CD1c-positive myeloid dendritic cell (primary cell): ENCODE data around the gene SSRP1.
"Not testable (repeated sequence)": the region's sequence is repeated elsewhere in the genome, so short reads cannot be mapped to it uniquely, and the experiment has no call there.

Experiments
- DNase-seq: peaks from one replicate; pipeline ENCODE4 v3.0.0-alpha.2; 2016; ENCODE audit errors: extremely low spot score

The SSRP1 gene

DNA sequence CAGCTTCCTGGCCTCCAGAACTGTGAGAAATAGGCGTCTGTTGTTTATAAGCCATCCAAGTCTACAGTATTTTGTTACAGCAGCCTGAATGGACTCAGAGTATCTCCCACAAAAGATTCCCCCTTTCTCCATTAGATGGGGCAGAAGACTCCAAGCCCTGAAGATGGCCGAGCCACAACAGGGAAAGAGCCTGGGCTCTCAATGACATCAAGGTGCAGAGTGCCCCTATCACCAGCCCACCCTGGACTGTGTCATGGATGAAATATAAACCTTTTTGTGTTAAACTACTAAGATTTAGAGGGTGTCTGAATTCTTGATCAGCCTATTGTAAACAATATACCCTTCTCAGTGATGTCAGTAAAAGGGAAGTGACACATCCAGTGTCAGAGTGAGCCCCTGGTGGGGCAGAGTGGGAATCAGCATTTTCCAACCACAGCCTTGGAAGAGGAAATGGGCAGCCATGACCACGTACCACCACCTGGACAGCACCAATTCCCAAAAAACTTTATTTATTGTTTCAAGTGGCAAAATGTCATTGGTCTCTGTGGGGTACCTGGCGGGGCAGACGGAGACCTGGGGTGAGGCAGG is 36.4 kb downstream of the SSRP1 start:
- no peak for DNase-seq

DNA sequence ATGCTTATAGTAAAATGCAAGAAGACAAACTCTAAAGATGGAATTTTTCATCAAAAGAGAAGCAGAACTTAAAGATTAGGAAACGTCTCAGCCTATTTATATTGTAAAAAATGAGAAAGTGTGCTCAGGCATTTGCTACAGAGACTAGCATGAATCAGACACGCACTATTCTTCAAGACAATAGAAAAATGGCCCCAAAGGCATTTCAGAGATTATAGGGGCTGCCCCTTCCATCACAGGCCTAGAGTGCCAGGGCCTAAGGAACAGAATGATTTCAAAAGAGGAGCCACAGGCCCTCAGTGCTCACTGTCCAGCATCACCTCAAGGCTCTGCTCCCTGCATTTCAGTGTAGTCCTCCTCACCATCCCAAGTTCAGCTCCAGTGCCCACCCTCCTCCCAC is 38.5 kb downstream of the SSRP1 start:
- DNase-seq, result no peak

DNA sequence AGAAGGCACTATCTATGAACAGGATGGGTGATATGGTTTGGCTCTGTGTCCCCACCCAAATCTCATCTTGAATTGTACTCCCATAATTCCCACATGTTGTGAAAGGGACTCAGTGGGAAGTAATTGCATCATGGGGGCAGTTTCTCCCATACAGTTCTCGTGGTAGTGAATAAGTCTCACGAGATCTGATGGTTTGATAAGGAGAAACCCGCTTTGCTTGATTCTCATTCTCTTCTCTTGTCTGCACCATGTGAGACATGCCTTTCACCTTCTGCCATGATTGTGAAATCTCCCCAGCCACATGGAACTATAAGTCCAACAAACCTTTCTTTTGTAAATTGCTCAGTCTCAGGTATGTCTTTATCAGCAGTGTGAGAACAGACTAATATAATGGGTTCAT is 39.5 kb downstream of the SSRP1 start:
- not testable (repeated sequence) for DNase-seq

DNA sequence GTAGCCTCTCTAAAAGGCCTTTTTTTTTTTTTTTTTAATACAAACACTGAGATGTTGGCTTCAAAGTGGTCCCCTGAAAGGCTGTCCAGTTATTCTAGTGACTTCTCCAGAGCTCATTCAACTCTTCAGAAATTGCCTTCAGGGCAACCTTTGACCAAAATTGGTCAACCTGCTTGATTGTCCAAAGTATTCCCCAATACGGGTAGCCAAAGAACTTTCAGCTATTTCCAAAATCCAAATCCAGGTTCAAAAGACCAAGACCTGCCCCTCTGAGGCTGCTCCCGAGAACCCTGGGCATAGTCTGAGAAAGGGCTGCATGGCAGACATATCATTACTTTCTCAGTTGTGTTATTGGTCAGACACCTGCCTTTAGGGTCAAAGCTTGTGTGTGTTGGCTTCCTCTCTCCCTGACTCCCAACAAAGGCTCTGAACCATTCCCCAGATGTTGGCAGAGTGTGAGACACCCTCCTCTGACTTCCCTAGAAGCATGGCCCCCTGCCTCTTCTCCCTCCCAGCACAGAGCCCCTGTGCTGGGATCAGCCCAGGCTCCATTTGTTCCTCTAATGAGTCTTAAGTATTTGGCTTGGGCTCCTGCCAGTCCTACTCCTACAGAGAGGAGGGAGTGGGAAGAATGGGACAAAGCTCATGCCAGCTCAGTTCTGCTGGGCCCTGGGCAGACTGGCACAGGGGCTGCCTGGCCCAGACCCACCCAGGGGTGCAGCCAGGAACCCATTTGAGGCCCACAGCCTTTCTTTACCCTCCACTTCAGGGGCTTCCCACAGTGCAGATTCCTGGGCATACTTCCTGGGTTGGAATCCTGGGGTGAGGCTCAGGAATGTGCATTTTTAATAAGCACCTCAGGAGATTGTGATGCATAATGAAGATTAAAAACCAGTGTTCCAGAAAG is 41.2 kb downstream of the SSRP1 start:
- no peak for DNase-seq

DNA sequence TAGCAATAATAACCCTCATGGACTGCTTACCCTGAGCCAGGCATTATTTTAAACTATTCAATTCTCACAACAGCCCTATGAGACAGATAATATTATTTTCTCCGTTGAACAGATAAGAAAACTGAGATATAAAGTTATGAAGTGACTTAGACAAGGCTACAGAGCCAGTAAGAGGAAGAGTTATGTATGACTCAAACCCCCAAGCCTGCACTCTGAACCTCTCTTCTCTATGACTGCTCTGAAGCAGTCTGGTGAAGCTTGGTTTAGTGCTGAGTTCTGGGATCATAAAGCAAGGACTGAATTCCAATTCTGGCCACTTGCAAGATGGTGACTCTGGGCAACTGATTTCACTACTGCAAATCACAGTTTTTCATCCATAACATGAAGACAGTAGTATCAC is 45.4 kb downstream of the SSRP1 start:
- no peak for DNase-seq

DNA sequence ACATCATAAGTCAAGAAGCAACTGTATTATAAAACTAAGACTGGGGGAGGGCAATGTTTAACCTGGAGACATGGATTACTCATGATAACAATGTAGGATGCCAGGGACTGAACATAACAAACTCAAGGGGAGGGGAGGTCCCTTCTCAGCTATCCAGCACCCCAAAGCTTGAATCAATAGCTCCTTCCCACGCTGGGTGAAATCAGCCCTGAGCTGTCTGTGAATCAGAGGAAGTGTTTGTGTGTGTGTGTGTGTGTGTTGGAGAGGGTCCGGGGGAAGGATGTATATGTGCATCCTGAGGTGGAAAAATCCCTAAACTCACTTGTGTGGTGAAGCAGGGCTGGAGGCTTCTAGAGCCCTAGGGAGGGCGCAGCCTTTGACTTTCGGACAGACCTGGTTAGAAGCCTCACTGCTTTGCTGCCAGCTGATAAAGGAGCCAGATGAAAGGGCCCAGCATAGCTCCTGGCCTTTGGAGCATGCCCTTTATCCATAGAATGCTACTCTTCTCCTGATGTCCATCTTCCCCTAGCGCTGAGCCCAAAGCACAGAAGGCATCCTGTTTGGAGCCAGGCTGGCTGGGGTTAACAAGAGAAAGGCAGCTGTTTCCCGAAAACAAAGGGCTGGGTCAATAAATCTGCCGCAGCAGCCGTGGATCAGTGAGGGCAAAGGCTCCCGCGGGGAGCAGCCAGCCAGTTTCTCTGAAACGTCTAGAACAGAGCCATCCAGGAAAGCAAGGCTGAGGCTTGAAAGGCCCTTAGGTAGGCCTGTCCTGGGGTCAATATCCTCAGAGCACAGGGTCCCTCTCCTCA is 46.7 kb downstream of the SSRP1 start:
- no peak for DNase-seq

DNA sequence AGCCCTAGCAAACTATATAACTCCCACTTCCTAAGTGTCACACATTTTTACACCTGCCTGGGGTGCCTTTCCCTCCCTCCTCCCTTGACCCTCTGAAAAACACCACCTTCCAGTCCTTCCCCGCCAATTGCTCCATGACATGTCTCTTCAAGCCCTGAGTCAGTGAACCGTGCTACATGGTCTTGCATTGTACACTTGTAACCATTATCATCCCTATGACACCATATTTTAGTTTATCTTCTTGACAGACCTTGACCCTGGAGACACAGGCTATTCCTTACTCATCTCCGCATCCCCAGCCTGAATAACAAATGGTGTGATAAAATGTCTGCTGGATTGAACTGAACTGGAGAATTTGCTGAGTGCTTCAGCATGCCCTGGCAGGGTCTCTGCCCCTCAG is 47.8 kb downstream of the SSRP1 start:
- no peak for DNase-seq

DNA sequence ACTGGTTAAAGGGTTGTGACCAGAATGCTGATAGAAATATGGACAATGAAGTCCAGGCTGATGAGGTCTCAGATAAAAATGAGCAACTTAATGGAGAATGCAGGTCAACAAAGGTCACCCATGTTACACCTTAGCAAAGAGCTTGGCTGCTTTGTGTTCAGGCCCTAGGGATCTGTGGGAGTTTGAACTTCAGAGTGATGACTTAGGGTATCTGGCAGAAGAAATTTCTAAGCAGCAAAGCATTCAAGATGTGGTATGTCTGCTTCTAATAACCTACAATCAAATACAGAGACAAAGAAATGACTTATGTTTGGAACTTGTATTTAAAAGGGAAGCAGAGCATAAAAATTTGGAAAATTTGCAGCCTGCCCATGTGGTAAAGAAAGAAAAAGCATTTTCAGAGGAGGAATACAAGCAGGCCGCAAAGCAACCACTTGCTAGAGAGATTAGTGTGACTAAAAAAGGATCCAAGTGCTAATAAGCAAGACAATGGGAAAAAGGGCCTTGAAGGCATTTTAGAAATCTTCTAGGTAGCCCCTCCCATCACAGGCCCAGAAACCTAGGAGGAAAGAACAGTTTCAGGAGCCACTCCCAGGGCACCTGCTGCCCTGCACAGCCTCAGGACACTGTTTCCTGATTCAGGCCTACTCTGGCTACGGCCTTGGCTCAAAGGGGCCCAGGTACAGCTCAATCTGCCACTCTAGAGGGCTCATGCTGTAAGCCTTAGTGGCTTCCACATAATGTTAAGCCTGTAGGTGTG is 52.3 kb downstream of the SSRP1 start:
- DNase-seq, result no peak

DNA sequence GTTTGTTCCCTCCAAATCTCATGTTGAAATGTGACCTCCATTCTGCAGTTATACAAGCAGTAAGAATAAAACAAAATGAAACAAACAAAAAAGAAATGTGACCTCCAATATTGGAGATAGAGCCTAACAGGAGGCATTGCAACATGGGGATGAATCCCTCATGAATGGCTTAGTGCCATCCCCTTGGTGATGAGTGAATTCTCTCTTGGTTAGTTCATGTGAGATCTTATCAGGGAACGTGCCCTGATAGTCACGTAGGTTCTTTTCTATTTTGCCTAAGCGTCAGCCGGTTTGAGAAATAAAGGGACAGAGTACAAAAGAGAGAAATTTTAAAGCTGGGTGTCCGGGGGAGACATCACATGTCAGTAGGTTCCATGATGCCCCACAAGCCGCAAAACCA is 54.1 kb downstream of the SSRP1 start:
- not testable (repeated sequence) for DNase-seq

DNA sequence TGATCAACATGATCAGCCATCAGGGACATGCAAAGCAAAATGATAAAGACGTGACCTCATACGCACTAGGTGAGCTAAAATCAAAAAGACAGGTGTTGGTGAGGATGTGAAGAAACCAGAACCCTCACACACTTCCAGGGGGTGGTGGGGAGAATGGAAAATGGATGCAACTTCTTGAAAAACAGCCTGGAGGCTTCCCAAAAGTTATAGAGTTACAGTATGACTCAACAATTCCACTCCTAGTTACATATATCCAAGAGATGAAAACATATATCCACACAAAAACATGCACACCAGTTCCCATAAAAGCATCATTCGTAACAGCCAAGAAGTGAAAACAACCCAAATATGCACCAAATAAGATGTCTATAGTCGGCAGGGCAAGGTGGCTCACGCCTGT is 56.6 kb downstream of the SSRP1 start:
- no peak for DNase-seq

DNA sequence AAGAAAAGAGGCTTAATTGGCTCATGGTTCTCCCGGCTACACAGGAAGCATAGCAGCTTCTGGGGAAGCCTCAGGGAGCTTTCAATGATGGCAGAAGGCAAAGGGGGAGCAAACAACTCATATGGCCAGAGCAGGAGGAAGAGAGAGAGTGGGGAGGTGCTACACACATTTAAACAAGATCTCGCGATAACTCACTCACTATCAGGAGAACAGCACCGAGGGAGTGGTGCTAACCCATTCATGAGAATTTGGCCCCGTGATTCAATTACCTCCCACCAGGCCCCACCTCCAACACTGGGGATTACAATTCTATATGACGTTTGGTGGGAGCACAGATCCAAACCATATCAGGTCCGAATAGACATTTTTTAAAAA is 57.0 kb downstream of the SSRP1 start:
- DNase-seq, result no peak

DNA sequence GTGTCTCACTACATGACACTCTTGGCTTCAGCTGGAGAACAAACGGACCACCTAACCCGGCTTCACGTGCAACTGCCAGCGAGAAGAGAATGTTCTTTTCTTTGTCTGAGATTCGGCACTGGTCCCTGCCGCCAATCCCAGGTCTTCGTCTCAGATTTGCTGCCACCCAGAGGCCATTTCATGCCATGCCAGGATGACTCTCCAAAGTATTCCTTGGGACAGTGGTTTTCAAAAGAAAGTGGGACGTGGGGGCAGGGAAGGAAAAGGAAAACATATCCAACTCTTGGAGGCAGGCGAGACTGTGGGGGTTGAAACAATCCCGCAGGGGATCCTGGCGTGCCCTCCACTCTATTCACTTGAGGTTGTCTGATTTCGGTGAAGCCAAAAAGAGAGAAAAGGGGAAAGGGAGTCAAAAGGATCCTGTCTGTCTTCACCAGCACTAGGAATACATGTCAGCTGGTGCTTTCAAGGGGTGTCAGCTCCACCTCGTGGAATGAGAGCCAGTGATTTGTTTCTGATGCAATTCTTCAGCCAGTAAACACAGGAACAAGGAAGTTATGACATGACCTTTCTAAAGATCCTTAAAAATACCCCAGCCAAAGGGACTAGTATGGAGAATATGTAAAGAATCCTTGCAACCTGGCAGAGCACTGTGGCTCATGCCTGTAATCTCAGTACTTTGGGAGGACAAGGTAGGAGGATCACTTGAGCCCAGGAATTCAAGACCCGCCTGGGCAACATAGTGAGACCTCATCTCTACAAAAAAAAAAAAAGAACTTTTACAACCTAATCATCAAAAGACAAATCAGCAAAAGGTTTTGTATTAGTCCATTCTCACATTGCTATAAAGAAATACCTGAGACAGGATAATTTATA is 57.6 kb downstream of the SSRP1 start:
- DNase-seq, result peak; percentile 56

DNA sequence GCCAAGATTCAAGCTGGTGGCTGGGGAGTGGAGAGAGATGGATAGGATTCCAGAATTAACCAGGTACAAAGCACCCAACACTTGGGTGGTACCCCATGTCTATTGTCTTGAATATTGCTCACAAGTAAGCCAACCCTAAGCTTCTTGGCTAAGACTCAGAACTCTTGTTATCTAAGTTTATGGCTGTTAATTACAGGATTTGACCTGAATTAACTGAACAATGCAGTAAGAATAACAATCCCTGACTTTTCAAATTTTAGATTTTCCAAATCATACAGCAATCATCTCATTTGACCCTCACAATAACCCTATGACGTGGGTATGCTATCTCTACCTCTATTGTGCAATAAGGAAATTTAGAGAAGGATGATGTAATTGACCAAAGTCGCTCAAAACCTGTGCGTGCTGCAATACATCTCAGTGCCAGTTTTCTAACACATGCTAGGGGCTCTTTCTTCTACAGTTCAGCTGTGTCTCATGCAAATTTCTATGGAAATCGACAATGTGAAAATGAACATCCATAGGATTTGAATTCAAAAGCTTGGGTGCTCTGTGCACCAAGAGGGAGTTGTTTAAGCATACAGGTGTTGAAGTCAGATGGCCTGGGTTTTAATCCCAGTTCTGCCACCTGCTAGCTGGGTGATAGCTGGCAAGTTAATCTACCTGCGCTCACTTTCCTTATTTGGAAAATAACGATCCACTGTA is 58.6 kb downstream of the SSRP1 start:
- peak; percentile 35 for DNase-seq

DNA sequence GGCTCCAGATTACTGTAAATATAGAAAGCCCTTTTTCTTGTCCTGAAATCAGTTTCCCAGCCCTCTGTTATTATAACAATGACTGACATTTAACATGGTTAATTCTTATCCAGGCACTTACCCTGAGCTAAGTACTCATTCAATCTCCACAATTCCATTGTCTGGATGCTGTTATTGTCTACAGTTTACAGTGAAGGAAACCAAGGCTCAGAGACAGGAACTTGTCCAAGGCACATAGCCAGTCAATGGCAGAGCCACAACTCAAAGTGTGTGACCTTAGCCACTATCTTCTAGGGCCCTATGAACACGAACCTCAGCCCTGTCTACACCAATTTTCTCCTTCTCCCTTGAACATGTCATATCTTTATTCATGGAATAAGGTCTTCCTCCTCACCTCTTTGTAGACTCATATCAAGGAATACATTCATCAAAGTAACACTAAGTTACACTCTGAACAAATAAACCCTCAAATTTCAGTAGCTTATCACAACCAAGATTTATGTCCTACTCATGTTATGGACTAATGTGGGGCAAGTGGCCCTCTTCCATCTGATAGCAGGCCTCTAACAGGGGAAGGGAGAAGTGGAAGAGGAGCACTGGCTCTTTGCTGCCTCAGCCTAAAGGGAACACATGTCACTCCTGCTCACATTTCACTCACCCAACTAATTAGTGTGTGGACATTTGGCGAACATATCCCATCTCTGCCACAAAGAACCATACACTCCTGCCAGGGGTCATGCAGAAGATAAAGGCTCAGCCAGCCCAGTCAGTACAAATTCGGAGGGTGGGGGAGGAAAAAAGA is 59.3 kb downstream of the SSRP1 start:
- DNase-seq, result no peak
